PC-3 (cell line): Measurements from ENCODE around the gene RSL1D1.
"Not testable (repeated sequence)": the region's sequence is repeated elsewhere in the genome, so short reads cannot be mapped to it uniquely, and the experiment has no call there.

ENCODE experiments used
- CTCF ChIP-seq: fragments of 300-600 bp; sonication (generic); conservative IDR thresholded peaks from 2 replicates; pipeline ENCODE4 v1.5.1; 2017; ENCODE audit warnings: antibody characterized with exemption, low read depth, mild to moderate bottlenecking, low read length
- EZH2phosphoT487 ChIP-seq: fragments of 300-600 bp; sonication (generic); IDR thresholded peaks from 2 replicates; pipeline ENCODE4 v1.6.1; 2018; ENCODE audit warnings: mild to moderate bottlenecking, antibody characterized with exemption, low read length, borderline replicate concordance

- not testable (repeated sequence) for TF ChIP-seq CTCF, EZH2phosphoT487
These were observed 67.0 kb downstream of the RSL1D1 start for GRCh38 chr16:11784381-11784780.
